Keratinocyte (primary cell): Measurements from ENCODE around the gene FUT4.

Experiments
- EZH2 ChIP-seq: IDR thresholded peaks from one replicate; pipeline ENCODE4 v1.6.1; 2012; ENCODE audit warnings: inconsistent platforms, mild to moderate bottlenecking, low read length, moderate library complexity
- TF ChIP-seq, protein P1 (sequence below), 3 experiments: IDR thresholded peaks in 1 of 3; conservative IDR thresholded peaks in 1 of 3; optimal IDR thresholded peaks in 1 of 3; 2 replicates in 2 of 3; 3 replicates in 1 of 3; pipeline versions ENCODE3 to v1.5.1; 2011; ENCODE audit warnings: low read length in 3 of 3, mild to moderate bottlenecking in 3 of 3, moderate library complexity in 2 of 3, control low read depth in 1 of 3, inconsistent platforms in 1 of 3; ENCODE audit not compliant: insufficient read depth in 2 of 3; ENCODE audit errors: extremely low read depth in 1 of 3

DNA sequence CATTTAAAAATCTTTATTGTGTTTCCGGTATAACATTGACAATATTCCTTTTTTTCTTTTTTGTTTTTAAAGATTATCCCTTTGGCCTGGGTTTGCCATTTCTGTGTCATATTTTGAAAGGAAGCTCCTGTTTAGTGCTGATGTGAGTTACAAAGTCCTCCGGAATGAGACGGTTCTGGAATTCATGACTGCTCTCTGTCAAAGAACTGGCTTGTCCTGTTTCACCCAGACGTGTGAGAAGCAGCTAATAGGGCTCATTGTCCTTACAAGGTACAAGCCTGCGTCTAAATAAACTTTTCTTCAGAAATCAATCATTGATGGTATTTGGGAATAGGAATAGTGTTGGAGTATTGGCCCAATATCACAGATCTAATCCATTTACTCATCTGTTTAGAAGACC is 43.3 kb downstream of the FUT4 start:
- TF ChIP-seq, protein P1, sequence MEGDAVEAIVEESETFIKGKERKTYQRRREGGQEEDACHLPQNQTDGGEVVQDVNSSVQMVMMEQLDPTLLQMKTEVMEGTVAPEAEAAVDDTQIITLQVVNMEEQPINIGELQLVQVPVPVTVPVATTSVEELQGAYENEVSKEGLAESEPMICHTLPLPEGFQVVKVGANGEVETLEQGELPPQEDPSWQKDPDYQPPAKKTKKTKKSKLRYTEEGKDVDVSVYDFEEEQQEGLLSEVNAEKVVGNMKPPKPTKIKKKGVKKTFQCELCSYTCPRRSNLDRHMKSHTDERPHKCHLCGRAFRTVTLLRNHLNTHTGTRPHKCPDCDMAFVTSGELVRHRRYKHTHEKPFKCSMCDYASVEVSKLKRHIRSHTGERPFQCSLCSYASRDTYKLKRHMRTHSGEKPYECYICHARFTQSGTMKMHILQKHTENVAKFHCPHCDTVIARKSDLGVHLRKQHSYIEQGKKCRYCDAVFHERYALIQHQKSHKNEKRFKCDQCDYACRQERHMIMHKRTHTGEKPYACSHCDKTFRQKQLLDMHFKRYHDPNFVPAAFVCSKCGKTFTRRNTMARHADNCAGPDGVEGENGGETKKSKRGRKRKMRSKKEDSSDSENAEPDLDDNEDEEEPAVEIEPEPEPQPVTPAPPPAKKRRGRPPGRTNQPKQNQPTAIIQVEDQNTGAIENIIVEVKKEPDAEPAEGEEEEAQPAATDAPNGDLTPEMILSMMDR (optimal IDR thresholded peaks at IDR 0.05 in 1 of 3, IDR thresholded peaks at IDR 0.05 in 1 of 3, conservative IDR thresholded peaks at IDR 0.05 in 1 of 3; ENCODE audit: extremely low read depth in 1 of 3, insufficient read depth in 2 of 3, low read length in 3 of 3): no peak
- TF ChIP-seq EZH2: no peak
